Skin of body (tissue), 2 donors: ENCODE results near the gene INPP4B. TPM values are rescaled to one million over a fixed set of nuclear protein-coding genes. Genes with fewer than 3 reads are reported as not detected.

Source experiments
- DNase-seq: peaks from one replicate; lab custom pipeline; 2025; lab: John Stamatoyannopoulos, UW
- total RNA-seq: library from RNA; depleted of rRNA; stranded (reverse); fragments of >200 nt; gene quantifications from one replicate; pipeline ENCODE4 v1.2.3, GENCODE V29; 2014

Gene INPP4B
- 28.6 TPM for total RNA-seq

GRCh38 chr4:142846108-142846728 is at the start of gene INPP4B:
Gene INPP4B, minus strand, starts transcription at chr4:142846301.
- DNase-seq, result peak; percentile 42

- no peak for DNase-seq
These were observed 46.9 kb upstream of the INPP4B start for GRCh38 chr4:142893012-142893411.

GRCh38 chr4:142886566-142886965 is 40.5 kb upstream of the INPP4B start:
- DNase-seq, result no peak

GRCh38 chr4:142883040-142883832 is 37.1 kb upstream of the INPP4B start:
- no peak for DNase-seq

GRCh38 chr4:142882159-142882558 is 36.1 kb upstream of the INPP4B start:
- no peak for DNase-seq

- DNase-seq, result no peak
These were observed 35.2 kb upstream of the INPP4B start for GRCh38 chr4:142881331-142881730.

- DNase-seq, result no peak
These were observed 29.0 kb upstream of the INPP4B start for GRCh38 chr4:142875117-142875516.

GRCh38 chr4:142874684-142875083 is 28.6 kb upstream of the INPP4B start:
- DNase-seq, result no peak

GRCh38 chr4:142866685-142867084 is 20.6 kb upstream of the INPP4B start:
- DNase-seq, result peak; percentile 40

- DNase-seq, result no peak
These were observed 15.2 kb upstream of the INPP4B start for GRCh38 chr4:142861351-142861750.

- DNase-seq, result no peak
These were observed 12.9 kb upstream of the INPP4B start for GRCh38 chr4:142858965-142859364.

- no peak for DNase-seq
These were observed 12.3 kb upstream of the INPP4B start for GRCh38 chr4:142858446-142858845.

- DNase-seq, result no peak
These were observed 10.5 kb upstream of the INPP4B start for GRCh38 chr4:142856576-142856975.

- no peak for DNase-seq
These were observed 4.4 kb upstream of the INPP4B start for GRCh38 chr4:142850478-142850877.

GRCh38 chr4:142846729-142847596 is 862 bp upstream of the INPP4B start:
- peak; percentile 5 for DNase-seq

GRCh38 chr4:142845293-142846107 is 601 bp downstream of the INPP4B start:
- no peak for DNase-seq

- no peak for DNase-seq
These were observed 1.3 kb downstream of the INPP4B start for GRCh38 chr4:142844782-142845181.

- peak; percentile 23 for DNase-seq
These were observed 5.5 kb downstream of the INPP4B start for GRCh38 chr4:142840516-142841123.

- no peak for DNase-seq
These were observed 7.3 kb downstream of the INPP4B start for GRCh38 chr4:142838778-142839177.

GRCh38 chr4:142832022-142832421 is 14.1 kb downstream of the INPP4B start:
- DNase-seq, result no peak
